Hematopoietic multipotent progenitor cell treated with erythropoietin and hydrocortisone succinate and interleukin-3 and kit ligand, for 6 days (in vitro differentiated cells): ENCODE data around the gene BCL7A.
"Not testable (repeated sequence)": the region's sequence is repeated elsewhere in the genome, so short reads cannot be mapped to it uniquely, and the experiment has no call there.

ENCODE experiments used
- DNase-seq: peaks from one replicate; pipeline ENCODE4 v3.0.0-alpha.2; 2015

BCL7A gene

GRCh38 chr12:122021822-122022392 lies at the start of gene BCL7A:
BCL7A (plus strand) TSS chr12:122021884; CDS start chr12:122022092, 208 bp downstream.
- DNase-seq, result peak; percentile 76

GRCh38 chr12:121974026-121974985 lies 47.4 kb upstream of the BCL7A start:
- no peak for DNase-seq

DNA sequence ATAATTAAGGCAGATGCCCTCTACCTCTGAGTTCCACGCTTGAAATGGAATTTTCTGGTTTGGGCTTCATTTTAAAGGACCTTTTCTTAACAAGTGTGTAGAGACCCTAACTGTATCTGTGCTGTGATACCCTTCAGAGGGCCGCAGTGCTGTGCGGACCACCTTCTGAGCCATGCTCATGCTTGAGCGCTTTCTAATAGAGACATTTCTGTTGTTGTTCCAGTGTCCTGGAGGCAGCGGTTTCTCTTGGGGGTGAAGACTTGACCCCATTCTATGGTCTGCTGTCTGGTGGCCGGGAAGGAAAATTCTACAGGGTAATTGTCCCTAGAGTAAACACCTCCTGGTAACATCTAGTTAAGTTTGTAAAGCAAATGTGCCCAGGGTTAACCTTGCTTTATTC lies 46.7 kb upstream of the BCL7A start:
- DNase-seq, result no peak

DNA sequence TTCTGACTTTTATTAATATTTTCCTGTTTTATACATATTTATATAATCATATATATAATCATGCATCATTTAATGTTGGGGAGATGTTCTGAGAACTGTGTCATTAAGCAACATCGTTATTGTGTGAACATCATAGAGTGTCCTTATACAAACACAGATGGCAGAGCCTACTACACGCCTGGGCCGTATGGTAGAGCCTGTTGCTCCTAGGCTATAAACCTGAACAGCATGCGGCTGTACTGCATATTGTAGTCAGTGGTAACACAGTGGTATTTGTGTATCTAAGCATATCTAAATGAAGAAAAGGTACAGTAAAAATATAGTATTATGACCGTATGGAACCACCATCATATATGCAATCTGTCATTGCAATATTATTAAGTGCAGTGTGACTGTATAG lies 44.7 kb upstream of the BCL7A start:
- no peak for DNase-seq

DNA sequence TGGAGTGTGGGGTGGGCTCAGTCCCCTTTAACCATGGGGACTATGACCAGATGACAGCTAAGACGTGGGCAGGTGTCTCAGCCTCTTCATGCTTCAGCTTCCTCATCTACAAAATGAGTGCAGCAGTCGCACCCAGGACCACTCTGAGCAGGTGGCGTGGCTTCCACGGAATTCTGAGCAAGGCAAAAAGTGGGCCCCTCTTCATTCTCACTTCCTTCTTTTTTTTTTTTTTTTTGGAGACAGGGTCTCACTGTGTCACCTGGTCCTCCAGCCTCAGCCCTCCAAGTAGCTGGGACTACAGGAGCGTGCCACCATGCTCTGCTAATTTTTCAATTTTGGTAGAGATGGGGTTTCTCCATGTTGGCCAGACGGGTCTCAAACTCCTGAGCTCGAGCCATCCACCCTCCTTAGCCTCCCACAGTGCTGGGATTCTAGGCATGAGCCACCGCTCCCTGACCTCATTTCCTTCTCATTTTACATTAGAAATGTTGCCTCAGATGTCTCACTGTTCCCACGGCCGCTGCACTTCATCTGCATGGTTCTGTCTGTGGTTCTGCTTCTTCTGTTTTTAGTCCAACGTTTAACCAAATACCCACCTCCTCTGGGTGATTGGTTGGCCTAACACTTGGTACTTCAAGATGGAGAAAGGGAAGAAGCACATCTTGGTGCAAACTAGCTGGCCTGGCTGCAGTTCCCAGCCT lies 41.3 kb upstream of the BCL7A start:
- DNase-seq, result no peak

DNA sequence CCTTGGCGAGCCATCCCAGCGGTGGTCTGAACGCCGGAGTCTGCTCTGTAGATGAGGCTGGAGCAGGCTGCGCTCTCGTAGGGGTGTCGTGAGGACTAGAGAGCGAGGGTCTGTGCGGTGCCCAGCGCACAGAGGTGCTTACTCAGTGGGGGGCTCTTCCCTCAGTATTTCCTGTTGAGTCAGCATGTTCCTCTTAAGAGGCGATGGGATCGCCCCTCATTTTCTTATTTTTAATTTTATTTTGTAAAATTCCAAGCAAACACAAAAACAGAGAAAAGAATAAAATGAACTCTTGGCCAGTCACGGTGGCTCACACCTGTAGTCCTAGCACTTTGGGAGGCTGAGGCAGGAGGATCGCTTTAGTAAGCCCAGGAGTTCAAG lies 40.8 kb upstream of the BCL7A start:
- DNase-seq, result no peak

- DNase-seq, result no peak
Measured at GRCh38 chr12:121981456-121981855, 40.2 kb upstream of the BCL7A start.

DNA sequence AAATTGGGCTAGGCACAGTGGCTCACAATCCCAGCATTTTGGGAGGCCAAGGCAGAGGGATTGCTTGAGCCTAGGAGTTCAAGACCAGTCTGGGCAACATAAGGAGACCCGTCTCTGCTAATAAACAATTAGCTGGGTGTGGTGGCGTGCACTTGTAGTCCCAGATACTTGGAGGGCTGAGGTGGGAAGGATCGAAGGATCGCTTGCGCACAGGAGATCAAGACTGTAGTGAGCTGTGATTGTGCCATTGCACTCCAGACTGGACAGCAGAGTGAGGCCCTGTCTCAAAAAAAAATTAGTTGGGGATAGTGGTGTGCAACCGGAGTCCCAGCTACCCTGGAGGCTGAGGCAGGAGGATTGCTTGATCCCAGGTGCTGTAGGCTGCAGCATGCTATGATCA lies 38.7 kb upstream of the BCL7A start:
- DNase-seq, result no peak

- no peak for DNase-seq
Measured at GRCh38 chr12:121983536-121984210, 38.0 kb upstream of the BCL7A start.

GRCh38 chr12:121986489-121987245 lies 35.0 kb upstream of the BCL7A start:
- no peak for DNase-seq

- DNase-seq, result not testable (repeated sequence)
Measured at GRCh38 chr12:121988519-121988918, 33.2 kb upstream of the BCL7A start.

GRCh38 chr12:121989276-121990113 lies 32.2 kb upstream of the BCL7A start:
- DNase-seq, result no peak

GRCh38 chr12:121990114-121990647 lies 31.5 kb upstream of the BCL7A start:
- no peak for DNase-seq

DNA sequence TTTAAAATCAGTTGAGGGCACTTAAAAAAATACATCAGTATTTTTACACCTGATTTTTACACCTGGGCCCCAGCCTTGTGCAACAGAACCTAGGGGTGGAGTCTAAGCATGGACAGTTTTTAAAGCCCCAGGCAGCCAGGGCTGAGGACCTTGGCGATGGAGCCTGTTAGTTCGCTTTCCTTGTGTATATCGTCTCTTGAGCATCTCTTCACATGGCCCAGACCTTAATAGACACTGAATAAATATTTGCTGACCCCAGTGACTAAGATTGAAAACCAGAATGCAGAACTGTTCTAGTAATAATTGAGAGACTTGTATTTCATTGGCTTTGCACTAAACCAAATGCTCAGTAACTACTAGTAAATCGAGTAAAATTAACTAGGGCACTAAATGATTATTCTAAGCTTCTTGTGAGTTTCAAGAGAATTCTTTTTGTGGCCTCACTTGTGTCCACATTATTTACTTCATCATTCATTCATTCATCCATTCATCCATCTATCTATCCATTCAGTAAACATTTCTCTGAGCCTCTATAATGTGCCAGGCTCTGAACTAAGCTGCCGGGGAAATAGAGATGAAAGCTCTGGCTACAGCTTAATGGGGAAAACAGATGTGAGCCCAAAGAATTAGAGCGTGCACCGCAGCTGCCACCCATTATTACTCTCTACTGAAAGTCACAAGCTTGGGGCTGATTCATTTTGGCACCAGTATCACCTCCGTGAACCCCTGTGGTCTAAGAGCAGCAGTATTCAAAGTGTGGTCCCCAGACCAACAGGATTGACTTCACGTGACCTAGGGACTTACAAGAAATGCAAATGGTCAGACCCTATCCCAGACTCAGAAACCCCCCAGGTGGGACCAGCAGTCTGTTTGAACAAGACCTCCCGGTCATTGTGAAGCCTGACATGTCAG lies 30.7 kb upstream of the BCL7A start:
- DNase-seq, result no peak

GRCh38 chr12:121992059-121992879 lies 29.4 kb upstream of the BCL7A start:
- DNase-seq, result peak; percentile 42

DNA sequence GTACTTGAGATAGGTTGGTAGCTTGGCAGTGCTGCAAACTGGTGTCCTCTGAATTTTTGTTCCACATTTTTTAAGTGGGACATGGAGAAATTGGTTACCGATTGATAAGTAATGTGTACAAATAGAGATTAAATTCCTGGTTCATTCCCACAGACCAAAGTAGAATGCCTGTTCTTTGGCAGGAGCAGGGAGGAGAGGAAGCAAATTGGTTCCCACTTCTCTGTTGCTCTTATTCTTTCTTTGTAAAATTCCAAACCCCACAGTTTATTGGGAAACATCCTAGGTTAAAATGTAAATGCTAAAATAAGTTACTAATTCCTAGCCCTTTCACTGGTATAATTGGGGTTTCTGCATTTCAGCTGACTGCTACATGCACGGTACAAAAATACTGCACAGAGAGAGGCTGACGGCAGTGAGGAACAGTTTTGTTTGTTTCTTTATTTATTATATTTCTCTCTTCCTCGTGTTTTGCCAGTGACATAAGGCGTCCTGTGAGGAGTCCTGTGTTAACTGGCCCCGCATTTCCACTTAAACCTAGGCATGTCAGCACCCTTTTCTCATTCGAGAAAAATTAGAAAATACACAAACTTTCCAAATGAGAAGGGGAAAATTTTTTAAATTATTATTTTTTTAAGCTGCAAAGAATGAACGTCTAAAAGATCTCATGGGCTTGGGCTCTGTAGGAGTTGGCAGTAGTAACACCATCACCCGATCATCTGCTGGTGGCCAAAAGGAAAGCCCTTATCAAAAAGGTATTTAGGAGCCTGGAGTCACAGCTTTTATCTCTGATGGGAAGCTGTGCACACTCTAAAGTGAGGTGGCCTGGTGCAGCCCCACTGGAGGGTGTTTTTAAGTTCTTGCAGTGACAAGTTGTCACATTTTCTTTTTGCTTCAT lies 25.4 kb upstream of the BCL7A start:
- peak; percentile 69 for DNase-seq

DNA sequence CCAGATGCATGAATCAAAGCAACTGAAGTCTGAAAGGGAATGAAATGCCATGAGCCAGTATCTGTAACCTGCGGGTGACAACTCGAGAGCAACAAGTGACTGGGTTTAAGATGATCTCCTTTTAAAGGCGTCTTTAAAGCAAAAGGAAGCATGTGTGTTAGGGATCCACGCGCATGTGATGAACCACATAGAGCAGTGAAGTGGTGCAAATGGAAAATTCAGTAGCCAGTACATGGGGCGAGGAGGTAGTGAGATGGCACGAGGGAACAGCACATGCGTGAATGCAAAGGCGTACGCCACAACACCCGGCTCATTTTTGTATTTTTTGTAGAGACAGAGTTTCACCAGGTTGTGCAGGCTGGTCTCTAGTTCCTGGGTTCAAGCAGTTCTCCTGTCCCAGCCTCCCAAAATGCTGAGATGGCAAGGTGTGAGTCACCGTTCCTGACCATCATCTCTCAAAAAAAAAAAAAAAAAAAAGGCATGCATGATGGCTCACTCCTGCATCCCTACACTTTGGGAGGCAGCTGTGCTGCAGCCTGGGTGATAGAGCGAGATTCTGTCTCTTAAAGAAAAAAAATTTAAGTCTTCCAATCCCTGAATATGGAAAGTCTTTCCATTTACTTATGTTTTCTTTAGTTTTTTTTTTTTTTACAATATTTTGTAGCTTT lies 24.6 kb upstream of the BCL7A start:
- no peak for DNase-seq
